Ovary (tissue), 3 donors: ENCODE data around the gene ERMP1.

ENCODE experiments used
- POLR2A ChIP-seq: fragments of 450-650 bp; IDR thresholded peaks from one replicate; pipeline ENCODE4 v1.6.1; 2017; ENCODE audit warnings: antibody characterized with exemption, mild to moderate bottlenecking, moderate library complexity
- TF ChIP-seq, protein P1 (sequence below), 3 donors: fragments of 450-650 bp in 2 of 3; fragments of 200-600 bp in 1 of 3; IDR thresholded peaks; one replicate each; pipeline versions ENCODE4 v1.5.1 to v1.8.0; 2016 to 2022; ENCODE audit warnings: antibody characterized with exemption in 3 of 3, mild to moderate bottlenecking in 1 of 3
- donor health status: DM: no; HTN: no; CAD: no.

DNA sequence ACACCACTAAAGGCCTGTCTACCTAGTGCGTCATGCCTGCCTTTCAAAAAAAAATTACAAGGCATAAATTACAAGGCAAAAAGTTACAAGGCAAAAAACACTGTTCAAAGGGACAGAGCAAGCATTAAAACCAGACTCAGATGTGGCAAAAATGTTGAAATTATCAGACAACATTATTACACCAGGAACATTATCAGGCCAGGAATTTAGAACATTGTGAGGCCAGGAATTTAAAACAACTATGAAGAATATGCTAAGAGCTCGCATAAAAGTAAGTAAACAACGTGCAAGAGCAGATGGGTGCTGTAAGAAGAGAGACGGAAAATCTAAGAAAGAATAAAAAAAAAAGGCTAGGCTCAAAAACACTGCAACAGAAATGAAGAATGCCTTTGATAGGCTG lies 39.6 kb upstream of the ERMP1 start:
- TF ChIP-seq, protein P1, sequence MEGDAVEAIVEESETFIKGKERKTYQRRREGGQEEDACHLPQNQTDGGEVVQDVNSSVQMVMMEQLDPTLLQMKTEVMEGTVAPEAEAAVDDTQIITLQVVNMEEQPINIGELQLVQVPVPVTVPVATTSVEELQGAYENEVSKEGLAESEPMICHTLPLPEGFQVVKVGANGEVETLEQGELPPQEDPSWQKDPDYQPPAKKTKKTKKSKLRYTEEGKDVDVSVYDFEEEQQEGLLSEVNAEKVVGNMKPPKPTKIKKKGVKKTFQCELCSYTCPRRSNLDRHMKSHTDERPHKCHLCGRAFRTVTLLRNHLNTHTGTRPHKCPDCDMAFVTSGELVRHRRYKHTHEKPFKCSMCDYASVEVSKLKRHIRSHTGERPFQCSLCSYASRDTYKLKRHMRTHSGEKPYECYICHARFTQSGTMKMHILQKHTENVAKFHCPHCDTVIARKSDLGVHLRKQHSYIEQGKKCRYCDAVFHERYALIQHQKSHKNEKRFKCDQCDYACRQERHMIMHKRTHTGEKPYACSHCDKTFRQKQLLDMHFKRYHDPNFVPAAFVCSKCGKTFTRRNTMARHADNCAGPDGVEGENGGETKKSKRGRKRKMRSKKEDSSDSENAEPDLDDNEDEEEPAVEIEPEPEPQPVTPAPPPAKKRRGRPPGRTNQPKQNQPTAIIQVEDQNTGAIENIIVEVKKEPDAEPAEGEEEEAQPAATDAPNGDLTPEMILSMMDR (IDR thresholded peaks at IDR 0.05): no peak
- no peak for TF ChIP-seq POLR2A
